GM10248 (cell line): ENCODE results near the gene ATP13A4.

ENCODE experiments used
- CTCF ChIA-PET: fragments of 300-600 bp; sonication (Branson Sonifier 250); formaldehyde crosslinking; extraction: SDS; loops from one replicate; lab custom pipeline; 2021; ENCODE audit warnings: antibody characterized with exemption; lab: Yijun Ruan, JAX
- POLR2A ChIA-PET: fragments of 350-650 bp; sonication (Branson Sonifier 250); formaldehyde crosslinking; extraction: SDS; loops from one replicate; lab custom pipeline; 2020; ENCODE audit warnings: antibody characterized with exemption; lab: Yijun Ruan, JAX
- DNase-seq: peaks from one replicate; pipeline ENCODE4 v3.0.0; 2012; ENCODE audit errors: extremely low spot score
- TF ChIP-seq, protein P1 (sequence below): IDR thresholded peaks from 2 replicates; pipeline ENCODE4 v1.5.1; 2012; ENCODE audit warnings: mild to moderate bottlenecking, low read depth; ENCODE audit errors: extremely low read depth, missing control alignments, control extremely low read depth

ATP13A4 gene

GRCh38 chr3:193507566-193507965, 47.1 kb downstream of the ATP13A4 start:
- no peak for DNase-seq
- CTCF ChIA-PET = no interaction called here
- TF ChIP-seq, protein P1, sequence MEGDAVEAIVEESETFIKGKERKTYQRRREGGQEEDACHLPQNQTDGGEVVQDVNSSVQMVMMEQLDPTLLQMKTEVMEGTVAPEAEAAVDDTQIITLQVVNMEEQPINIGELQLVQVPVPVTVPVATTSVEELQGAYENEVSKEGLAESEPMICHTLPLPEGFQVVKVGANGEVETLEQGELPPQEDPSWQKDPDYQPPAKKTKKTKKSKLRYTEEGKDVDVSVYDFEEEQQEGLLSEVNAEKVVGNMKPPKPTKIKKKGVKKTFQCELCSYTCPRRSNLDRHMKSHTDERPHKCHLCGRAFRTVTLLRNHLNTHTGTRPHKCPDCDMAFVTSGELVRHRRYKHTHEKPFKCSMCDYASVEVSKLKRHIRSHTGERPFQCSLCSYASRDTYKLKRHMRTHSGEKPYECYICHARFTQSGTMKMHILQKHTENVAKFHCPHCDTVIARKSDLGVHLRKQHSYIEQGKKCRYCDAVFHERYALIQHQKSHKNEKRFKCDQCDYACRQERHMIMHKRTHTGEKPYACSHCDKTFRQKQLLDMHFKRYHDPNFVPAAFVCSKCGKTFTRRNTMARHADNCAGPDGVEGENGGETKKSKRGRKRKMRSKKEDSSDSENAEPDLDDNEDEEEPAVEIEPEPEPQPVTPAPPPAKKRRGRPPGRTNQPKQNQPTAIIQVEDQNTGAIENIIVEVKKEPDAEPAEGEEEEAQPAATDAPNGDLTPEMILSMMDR = no peak

DNA sequence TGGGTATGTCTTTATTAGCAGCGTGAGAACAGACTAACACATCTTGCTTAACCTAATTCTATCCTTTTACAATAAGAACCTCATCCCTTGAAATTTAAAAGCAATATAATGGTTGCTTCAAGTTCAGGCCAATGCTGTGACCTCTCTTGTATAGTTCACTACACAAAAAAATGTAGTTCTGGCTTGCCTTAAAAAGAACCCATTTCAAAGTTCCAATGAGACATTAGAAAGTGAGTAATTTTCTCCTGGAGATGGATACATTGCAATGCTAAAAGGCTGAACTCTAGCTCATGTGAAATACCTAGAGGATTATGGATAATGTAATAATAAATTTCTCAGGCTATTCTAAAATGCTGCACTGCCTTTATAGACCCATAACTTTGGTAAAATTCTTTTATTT, 47.8 kb downstream of the ATP13A4 start:
- DNase-seq = no peak
- POLR2A ChIA-PET = no interaction called here
- TF ChIP-seq, protein P1 = no peak
- CTCF ChIA-PET = no interaction called here

More at GRCh38 chr3:193507566-193507965, 47.1 kb downstream of the ATP13A4 start:
- POLR2A ChIA-PET = no interaction called here

DNA sequence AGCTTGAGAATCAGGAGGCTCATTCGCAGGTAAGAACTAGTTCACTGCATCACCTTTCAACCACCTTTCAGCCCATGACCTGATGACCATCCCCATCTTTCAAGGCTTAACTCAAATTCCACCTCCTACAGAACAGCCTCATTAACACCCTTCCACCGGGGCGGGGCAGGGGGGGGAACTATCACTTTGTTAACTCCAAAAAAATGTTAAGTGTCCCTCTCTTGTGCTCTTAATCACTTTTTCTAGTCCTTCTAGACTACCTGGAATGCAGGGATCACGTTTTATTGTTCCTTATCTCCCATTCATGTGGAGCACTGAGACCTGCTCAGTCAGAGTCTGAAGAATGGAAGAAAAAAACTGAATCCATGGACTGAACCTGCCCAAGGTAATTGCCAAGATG, 51.8 kb downstream of the ATP13A4 start:
- POLR2A ChIA-PET = no interaction called here
- no peak for DNase-seq
- TF ChIP-seq, protein P1 = no peak
- CTCF ChIA-PET = interaction anchor here (1.4 to 1.8 kb wide), 2 partner anchors 10 to 15 kb away, joined by 3 to 4 read pairs; no protein-coding TSS in a partner anchor

DNA sequence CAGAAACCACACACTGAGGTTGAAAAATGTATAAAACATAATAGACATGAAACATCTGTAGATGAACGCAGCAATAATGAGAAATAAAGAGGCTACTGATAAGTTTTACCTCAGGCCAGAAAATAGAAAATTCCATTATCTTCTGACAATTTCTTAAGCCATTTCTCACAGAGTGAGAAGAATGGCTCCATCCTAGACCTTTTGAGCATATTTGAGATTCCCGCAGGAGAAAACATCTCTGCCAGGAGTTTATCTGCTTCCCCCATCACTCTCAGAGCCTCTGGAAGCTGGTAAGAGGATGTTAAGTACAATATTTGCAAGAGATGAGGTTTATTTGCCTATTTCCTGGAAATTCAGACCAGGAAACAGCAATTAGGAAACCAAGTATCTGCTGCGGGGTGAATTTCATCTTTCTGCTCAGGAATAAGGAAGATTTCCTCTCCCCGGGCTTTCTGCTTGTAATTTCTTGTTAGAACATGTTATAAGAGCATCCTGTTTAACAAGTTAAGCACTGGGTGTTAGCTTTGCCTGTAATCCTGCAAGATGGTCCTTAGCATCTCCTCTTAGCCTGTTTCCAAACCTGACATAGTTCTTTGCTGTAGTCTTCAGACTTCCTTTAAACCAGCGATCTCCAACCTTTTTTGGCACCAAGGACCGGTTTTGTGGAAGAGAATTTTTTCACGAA, 54.8 kb downstream of the ATP13A4 start:
- ChIA-PET CTCF (no interaction called here), POLR2A (no interaction called here)
- no peak for DNase-seq
- TF ChIP-seq, protein P1 = no peak

GRCh38 chr3:193499136-193499770, 55.4 kb downstream of the ATP13A4 start:
- POLR2A ChIA-PET = no interaction called here
- TF ChIP-seq, protein P1 = no peak
- CTCF ChIA-PET = no interaction called here
- no peak for DNase-seq

- TF ChIP-seq, protein P1 = no peak
- DNase-seq = no peak
- POLR2A ChIA-PET = no interaction called here
- CTCF ChIA-PET = no interaction called here
These were observed 56.5 kb downstream of the ATP13A4 start for GRCh38 chr3:193498215-193498614.
